OCI-LY7 (cell line): ENCODE measurements around the gene CNPY1. TPM values are rescaled to one million over a fixed set of nuclear protein-coding genes. Genes with fewer than 3 reads are reported as not detected.
A peak's percentile ranks its signal among the peaks of the same experiment; 100 is the strongest.

Experiments
- BruUV-seq: library from RNA; stranded (reverse); fragments of 400-500 nt; replicated peaks from 2 replicates; lab custom pipeline; 2021; lab: Mats Ljungman, UMichigan
- CTCF ChIA-PET: fragments of 300-600 bp; sonication (Branson Sonifier 250); formaldehyde crosslinking; loops from one replicate; lab custom pipeline; 2022; ENCODE audit warnings: antibody characterized with exemption; ENCODE audit not compliant: unreplicated experiment; lab: Charles Lee
- POLR2A ChIA-PET: fragments of 300-600 bp; sonication (Branson Sonifier 250); formaldehyde crosslinking; loops from one replicate; lab custom pipeline; 2022; ENCODE audit warnings: antibody characterized with exemption; lab: Charles Lee
- DNase-seq: peaks from one replicate; pipeline ENCODE4 v3.0.0-alpha.2; 2015; ENCODE audit warnings: low spot score
- H2AFZ ChIP-seq: fragments of 200-600 bp; sonication (generic), shearing (Covaris generic); 2 replicates; pipeline ENCODE4 v1.6.1; 2014; ENCODE audit warnings: mild to moderate bottlenecking, antibody characterized with exemption, low read length, moderate library complexity
- H3K27ac ChIP-seq: fragments of 200-600 bp; sonication (generic); 2 replicates; pipeline ENCODE4 v1.5.1; 2014; ENCODE audit warnings: mixed run types, low read depth, mild to moderate bottlenecking, moderate library complexity, low read length, inconsistent platforms; ENCODE audit not compliant: poor library complexity, severe bottlenecking
- H3K36me3 ChIP-seq: fragments of 200-600 bp; sonication (generic); 2 replicates; pipeline ENCODE4 v1.6.1; 2014; ENCODE audit warnings: mild to moderate bottlenecking, antibody characterized with exemption, low read length, moderate library complexity, mixed read lengths; ENCODE audit not compliant: insufficient read depth
- H3K4me1 ChIP-seq: fragments of 200-600 bp; sonication (generic); 2 replicates; pipeline ENCODE4 v1.5.1; 2014; ENCODE audit warnings: mild to moderate bottlenecking, low read length; ENCODE audit not compliant: insufficient read depth, poor library complexity, severe bottlenecking
- H3K4me2 ChIP-seq: fragments of 200-600 bp; sonication (generic); 2 replicates; pipeline ENCODE4 v1.6.1; 2014; ENCODE audit warnings: mild to moderate bottlenecking, low read length
- H3K4me3 ChIP-seq: fragments of 200-600 bp; sonication (generic); 2 replicates; pipeline ENCODE4 v1.5.1; 2014; ENCODE audit warnings: mild to moderate bottlenecking, low read depth, low read length; ENCODE audit not compliant: poor library complexity, severe bottlenecking
- H3K79me2 ChIP-seq: fragments of 200-600 bp; sonication (generic); 2 replicates; pipeline ENCODE4 v1.6.1; 2016; ENCODE audit warnings: low read depth, mild to moderate bottlenecking, low read length, moderate library complexity, mixed read lengths; ENCODE audit not compliant: insufficient read depth
- H3K9me2 ChIP-seq: fragments of 200-600 bp; sonication (generic); 2 replicates; pipeline ENCODE4 v1.6.1; 2016; ENCODE audit warnings: mild to moderate bottlenecking, low read length, mixed read lengths; ENCODE audit not compliant: insufficient read depth
- H3K9me3 ChIP-seq: fragments of 200-600 bp; sonication (generic); 2 replicates; pipeline ENCODE4 v1.6.1; 2014; ENCODE audit warnings: mild to moderate bottlenecking, mixed run types, low read length, mixed read lengths
- H4K20me1 ChIP-seq: fragments of 200-600 bp; sonication (generic); 2 replicates; pipeline ENCODE4 v1.6.1; 2014; ENCODE audit warnings: mild to moderate bottlenecking, antibody characterized with exemption, low read length, moderate library complexity, mixed read lengths; ENCODE audit not compliant: insufficient read depth
- CTCF ChIP-seq: fragments of 200-600 bp; sonication (generic); conservative IDR thresholded peaks from 2 replicates; pipeline ENCODE4 v1.5.1; 2014; ENCODE audit warnings: mild to moderate bottlenecking, antibody characterized with exemption, low read length, moderate library complexity, mixed read lengths
- EZH2phosphoT487 ChIP-seq: fragments of 200-600 bp; sonication (generic); IDR thresholded peaks from 2 replicates; pipeline ENCODE4 v1.6.1; 2018; ENCODE audit warnings: low read depth, borderline replicate concordance, mild to moderate bottlenecking, mixed run types, antibody characterized with exemption, low read length, moderate library complexity, mixed read lengths
- intact Hi-C: fragments of 100-400 bp; cut with micrococcal nuclease; formaldehyde crosslinking; loops from one replicate; pipeline ENCODE4 v1.10.0; 2022; ENCODE audit not compliant: unreplicated experiment
- total RNA-seq, 2 experiments: library from RNA; depleted of rRNA in 1 of 2; stranded (reverse); fragments of >200 nt in 1 of 2; shearing (Covaris generic) in 1 of 2; gene quantifications; 2 replicates each; pipeline ENCODE4 v1.2.3, GENCODE V29; 2014 to 2022

The CNPY1 gene
- total RNA-seq, 2 experiments from 2014 or later, result not detected

GRCh38 chr7:155490697-155491628 is 55.4 kb downstream of the CNPY1 start:
- no peak overlapping the region for H3K27ac ChIP-seq
- no TSS peak for BruUV-seq
- no peaks in the 10 kb centered on the region for H3K9me3 ChIP-seq
- TF ChIP-seq EZH2phosphoT487 (no peak), CTCF (no peak)
- CTCF ChIA-PET, result no interaction called here
- H4K20me1 ChIP-seq, result no peaks in the 10 kb centered on the region
- no peaks in the 10 kb centered on the region for H3K9me2 ChIP-seq
- no peak for DNase-seq
- H3K4me1 ChIP-seq, result no peaks in the 10 kb centered on the region
- H3K79me2 ChIP-seq, result no peaks in the 10 kb centered on the region
- no peak overlapping the region for H3K4me3 ChIP-seq
- H3K4me2 ChIP-seq, result peak overlapping the region; percentile 4; the same call in 1 of the 2 replicates
- POLR2A ChIA-PET, result no interaction called here
- intact Hi-C loops, result no loop called here
- no peak overlapping the region; the same call in 1 of the 2 replicates for H2AFZ ChIP-seq
- H3K36me3 ChIP-seq, result no peaks in the 10 kb centered on the region

GRCh38 chr7:155489862-155490696 is 56.3 kb downstream of the CNPY1 start:
- H3K79me2 ChIP-seq, result no peaks in the 10 kb centered on the region
- no peaks in the 10 kb centered on the region for H4K20me1 ChIP-seq
- H3K27ac ChIP-seq, result no peak overlapping the region
- CTCF ChIA-PET, result no interaction called here
- peak overlapping the region; percentile 4; the same call in 1 of the 2 replicates for H3K4me2 ChIP-seq
- no peak overlapping the region for H3K4me3 ChIP-seq
- H3K36me3 ChIP-seq, result no peaks in the 10 kb centered on the region
- H3K9me3 ChIP-seq, result no peaks in the 10 kb centered on the region
- intact Hi-C loops, result no loop called here
- POLR2A ChIA-PET, result no interaction called here
- TF ChIP-seq CTCF, result no peak
- TF ChIP-seq EZH2phosphoT487, result no peak
- no peaks in the 10 kb centered on the region for H3K9me2 ChIP-seq
- DNase-seq, result no peak
- no peak overlapping the region for H2AFZ ChIP-seq
- no peaks in the 10 kb centered on the region for H3K4me1 ChIP-seq
- no TSS peak for BruUV-seq
